ENCODE data around the gene TRIM24.
"Not testable (repeated sequence)": the region's sequence is repeated elsewhere in the genome, so short reads cannot be mapped to it uniquely, and the experiment has no call there.

The TRIM24 gene

DNA sequence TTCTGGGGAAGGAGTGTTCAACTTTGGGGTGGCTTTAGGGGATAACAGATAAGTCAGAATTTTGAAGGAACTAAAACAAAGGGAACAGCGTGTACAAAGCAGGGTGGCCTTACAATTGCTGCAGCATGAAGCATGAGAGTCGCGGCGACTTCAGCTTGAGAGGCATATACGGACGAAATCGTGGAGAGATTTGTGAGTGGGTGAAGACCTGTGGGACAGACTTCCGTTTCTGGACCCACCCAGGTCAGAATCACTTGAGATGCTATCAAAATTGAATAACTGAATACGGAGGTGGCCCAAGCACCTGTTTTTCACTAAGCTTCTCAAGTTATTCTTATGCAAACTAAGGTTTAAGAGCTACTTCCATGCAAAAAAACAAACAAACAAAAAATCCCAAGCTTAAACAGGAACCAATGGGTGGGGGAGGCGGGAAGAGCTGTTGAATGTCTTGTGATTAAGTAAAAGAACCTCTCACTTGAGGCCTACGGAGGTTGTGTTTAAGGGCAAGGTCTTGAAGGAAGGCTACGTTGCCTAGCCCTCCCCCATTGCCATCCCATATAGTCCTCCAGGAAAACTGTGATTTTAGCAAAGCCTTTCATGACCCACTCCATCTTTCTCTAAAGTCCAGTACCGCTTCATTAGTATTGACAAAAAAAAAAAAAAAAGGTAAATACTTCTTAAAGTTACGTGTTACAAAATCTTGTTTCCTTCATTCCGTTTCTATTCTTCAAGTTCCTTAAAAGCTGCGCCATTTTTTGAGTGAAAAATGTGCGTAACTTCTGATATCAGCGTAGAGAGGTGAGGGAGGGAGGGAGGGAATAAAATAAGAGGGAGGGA lies 1.3 kb upstream of the TRIM24 start:
- no peak for DNase-seq
- peaks cover 38% of the 10 kb centered on the region for H3K4me1 Mint-ChIP-seq
- H3K4me3 Mint-ChIP-seq, result peak overlapping the region; percentile 88
- H3K36me3 Mint-ChIP-seq (ENCODE audit: low read depth), result peaks cover 26% of the 10 kb centered on the region
- peaks cover 10% of the 10 kb centered on the region for H3K27me3 Mint-ChIP-seq (ENCODE audit: low read depth, poor library complexity)
- TF ChIP-seq, protein P1, sequence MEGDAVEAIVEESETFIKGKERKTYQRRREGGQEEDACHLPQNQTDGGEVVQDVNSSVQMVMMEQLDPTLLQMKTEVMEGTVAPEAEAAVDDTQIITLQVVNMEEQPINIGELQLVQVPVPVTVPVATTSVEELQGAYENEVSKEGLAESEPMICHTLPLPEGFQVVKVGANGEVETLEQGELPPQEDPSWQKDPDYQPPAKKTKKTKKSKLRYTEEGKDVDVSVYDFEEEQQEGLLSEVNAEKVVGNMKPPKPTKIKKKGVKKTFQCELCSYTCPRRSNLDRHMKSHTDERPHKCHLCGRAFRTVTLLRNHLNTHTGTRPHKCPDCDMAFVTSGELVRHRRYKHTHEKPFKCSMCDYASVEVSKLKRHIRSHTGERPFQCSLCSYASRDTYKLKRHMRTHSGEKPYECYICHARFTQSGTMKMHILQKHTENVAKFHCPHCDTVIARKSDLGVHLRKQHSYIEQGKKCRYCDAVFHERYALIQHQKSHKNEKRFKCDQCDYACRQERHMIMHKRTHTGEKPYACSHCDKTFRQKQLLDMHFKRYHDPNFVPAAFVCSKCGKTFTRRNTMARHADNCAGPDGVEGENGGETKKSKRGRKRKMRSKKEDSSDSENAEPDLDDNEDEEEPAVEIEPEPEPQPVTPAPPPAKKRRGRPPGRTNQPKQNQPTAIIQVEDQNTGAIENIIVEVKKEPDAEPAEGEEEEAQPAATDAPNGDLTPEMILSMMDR (IDR thresholded peaks at IDR 0.05), result no peak
- no peak overlapping the region for H3K27ac Mint-ChIP-seq
- H3K9me3 Mint-ChIP-seq, result peaks cover 23% of the 10 kb centered on the region

DNA sequence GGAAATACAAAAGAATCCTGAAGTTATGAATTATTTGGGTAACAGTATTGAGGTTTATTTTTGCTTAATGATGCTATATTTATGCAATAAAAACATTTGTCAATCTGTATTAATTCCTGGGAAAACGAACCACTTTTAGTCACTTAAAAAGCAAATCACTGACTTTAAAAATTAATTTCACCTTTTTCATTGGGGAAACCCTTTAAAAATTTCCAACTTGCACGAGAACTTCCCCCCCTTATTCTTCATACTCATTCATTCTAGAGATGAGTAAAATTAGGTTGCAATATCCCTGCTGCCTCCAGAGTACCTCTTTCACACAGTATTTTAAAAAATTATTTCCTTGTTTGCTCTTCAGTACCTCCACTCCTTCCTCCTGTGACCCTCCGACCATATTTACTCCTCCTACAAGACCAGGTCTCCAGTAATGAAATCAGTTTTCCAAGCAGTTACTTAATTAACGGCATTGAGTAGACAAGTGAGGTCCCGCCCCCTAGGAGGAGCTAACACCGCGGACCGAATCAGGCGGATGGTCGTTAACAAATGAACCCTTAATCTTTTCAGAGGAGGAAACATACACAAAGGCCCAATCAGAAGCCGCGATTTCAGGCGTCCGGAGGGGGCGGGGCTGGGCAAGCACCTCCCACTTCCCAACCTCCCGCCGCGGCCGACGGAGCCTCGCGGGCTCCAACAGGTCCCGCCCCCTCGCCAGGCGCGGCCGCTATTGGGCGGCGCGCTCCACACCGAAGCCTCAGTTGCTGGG lies 465 bp upstream of the TRIM24 start:
- peak; percentile 98 for DNase-seq
- Mint-ChIP-seq H3K36me3 (ENCODE audit: low read depth) (peaks cover 32% of the 10 kb centered on the region), H3K9me3 (peaks cover 29% of the 10 kb centered on the region), H3K4me3 (peak overlapping the region; percentile 88), H3K27me3 (ENCODE audit: low read depth, poor library complexity) (peaks cover 10% of the 10 kb centered on the region), H3K27ac (peak overlapping the region; percentile 13), H3K4me1 (peaks cover 38% of the 10 kb centered on the region)
- TF ChIP-seq, protein P1 (IDR thresholded peaks at IDR 0.05), result no peak

- H3K27me3 Mint-ChIP-seq (ENCODE audit: low read depth, poor library complexity), result peaks cover 10% of the 10 kb centered on the region
- H3K36me3 Mint-ChIP-seq (ENCODE audit: low read depth), result peaks cover 44% of the 10 kb centered on the region
- DNase-seq, result peak; percentile 83
- H3K4me3 Mint-ChIP-seq, result peak overlapping the region; percentile 99
- peaks cover 40% of the 10 kb centered on the region for H3K9me3 Mint-ChIP-seq
- H3K27ac Mint-ChIP-seq, result peak overlapping the region; percentile 99
- TF ChIP-seq, protein P1 (IDR thresholded peaks at IDR 0.05), result no peak
- peaks cover 44% of the 10 kb centered on the region for H3K4me1 Mint-ChIP-seq
Observed at GRCh38 chr7:138460649-138461607, 869 bp downstream of the TRIM24 start.

GRCh38 chr7:138463291-138463618 lies 3.2 kb downstream of the TRIM24 start:
- not testable (repeated sequence) for H3K27ac Mint-ChIP-seq; H3K27me3 Mint-ChIP-seq (ENCODE audit: low read depth, poor library complexity); DNase-seq
- Mint-ChIP-seq H3K4me3 (peak overlapping the region; percentile 80), H3K4me1 (peaks cover 44% of the 10 kb centered on the region), H3K36me3 (ENCODE audit: low read depth) (peaks cover 68% of the 10 kb centered on the region), H3K9me3 (peaks cover 59% of the 10 kb centered on the region)

DNA sequence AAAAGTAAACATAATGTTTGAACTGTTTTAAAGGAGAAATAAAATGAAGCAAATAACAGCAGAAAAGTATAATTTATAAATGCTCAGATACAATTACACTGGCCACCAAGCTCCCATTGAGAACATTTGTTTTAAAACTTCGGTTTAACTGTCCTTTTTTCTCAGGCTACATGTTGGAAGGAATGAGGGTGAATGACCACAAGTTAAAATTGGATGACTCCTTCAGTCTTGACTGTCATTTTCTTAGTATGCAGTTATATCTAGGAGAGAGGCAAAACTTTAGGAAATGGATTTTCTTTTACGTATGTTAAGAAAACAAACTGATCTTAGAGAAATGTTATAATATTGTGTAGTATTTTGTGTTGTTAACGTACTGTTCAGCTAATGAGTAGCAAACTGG lies 5.0 kb downstream of the TRIM24 start:
- H3K4me3 Mint-ChIP-seq, result no peak overlapping the region
- H3K27me3 Mint-ChIP-seq (ENCODE audit: low read depth, poor library complexity), result no peaks in the 10 kb centered on the region
- H3K36me3 Mint-ChIP-seq (ENCODE audit: low read depth), result peaks cover 82% of the 10 kb centered on the region
- TF ChIP-seq, protein P1 (IDR thresholded peaks at IDR 0.05), result no peak
- H3K9me3 Mint-ChIP-seq, result peaks cover 72% of the 10 kb centered on the region
- DNase-seq, result no peak
- peaks cover 33% of the 10 kb centered on the region for H3K4me1 Mint-ChIP-seq
- peak overlapping the region; percentile 3 for H3K27ac Mint-ChIP-seq

DNA sequence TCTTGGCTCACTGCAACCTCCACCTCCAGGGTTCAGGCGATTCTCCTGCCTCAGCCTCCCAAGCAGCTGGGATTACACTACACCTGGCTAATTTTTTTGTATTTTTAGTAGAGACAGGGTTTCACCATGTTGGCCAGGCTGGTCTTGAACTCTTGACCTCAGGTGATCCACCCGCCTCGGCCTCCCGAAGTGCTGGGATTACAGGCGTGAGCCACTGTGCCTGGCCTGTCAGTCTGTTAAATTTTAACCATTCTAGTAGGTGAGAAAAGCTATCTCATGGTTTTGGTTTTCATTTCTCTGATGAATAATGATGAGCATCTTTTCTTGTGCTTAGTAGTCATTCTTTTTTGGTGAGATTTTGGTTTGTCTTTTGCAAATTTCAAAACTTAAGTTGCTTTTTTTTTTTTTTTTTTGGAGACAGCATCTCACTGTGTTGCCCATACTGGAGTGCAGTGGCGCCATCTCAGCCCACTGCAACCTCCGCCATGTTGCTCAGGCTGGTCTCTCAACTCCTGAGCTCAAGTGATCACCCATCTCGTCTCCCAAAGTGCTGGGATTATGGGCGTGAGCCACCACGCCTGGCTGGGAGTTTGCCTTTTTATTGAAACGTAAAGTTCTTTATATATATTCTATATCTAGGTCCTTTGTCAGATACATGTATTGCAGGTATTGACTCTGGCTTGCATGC lies 6.2 kb downstream of the TRIM24 start:
- H3K9me3 Mint-ChIP-seq, result peaks cover 73% of the 10 kb centered on the region
- DNase-seq; H3K27me3 Mint-ChIP-seq (ENCODE audit: low read depth, poor library complexity); H3K4me3 Mint-ChIP-seq; H3K27ac Mint-ChIP-seq: not testable (repeated sequence)
- H3K36me3 Mint-ChIP-seq (ENCODE audit: low read depth), result peaks cover 85% of the 10 kb centered on the region
- H3K4me1 Mint-ChIP-seq, result peaks cover 31% of the 10 kb centered on the region
